Endometrium (tissue), 2 donors: ENCODE data around the gene SPATS2.
"Not testable (repeated sequence)": the region's sequence is repeated elsewhere in the genome, so short reads cannot be mapped to it uniquely, and the experiment has no call there.

ENCODE experiments used
- FAIRE-seq: peaks from 2 replicates; lab custom pipeline; 2012; peaks lifted over from hg19 to GRCh38; lab: Jason Lieb, UNC
- donor health status: control.
- donor health status: control.

SPATS2 gene

DNA sequence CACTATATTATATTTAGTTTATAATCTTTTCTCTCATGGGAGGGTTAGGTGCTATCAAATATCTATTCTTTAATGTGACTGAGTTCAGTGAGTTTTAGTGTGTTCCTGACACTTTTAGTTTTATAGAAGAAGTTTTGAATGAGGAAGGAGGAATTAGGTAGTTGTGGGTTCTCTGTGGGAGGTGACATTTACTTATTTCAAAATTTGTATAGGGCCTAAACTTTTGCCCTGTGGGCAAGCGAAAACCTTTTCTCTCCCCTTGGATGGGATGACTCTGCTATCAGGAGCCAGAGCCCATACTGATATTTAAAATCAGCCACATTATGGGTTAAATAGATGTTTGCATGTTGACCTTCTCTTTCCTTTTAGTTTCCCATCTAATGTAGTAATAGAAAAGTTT, 43.6 kb downstream of the SPATS2 start:
- no peak for FAIRE-seq

DNA sequence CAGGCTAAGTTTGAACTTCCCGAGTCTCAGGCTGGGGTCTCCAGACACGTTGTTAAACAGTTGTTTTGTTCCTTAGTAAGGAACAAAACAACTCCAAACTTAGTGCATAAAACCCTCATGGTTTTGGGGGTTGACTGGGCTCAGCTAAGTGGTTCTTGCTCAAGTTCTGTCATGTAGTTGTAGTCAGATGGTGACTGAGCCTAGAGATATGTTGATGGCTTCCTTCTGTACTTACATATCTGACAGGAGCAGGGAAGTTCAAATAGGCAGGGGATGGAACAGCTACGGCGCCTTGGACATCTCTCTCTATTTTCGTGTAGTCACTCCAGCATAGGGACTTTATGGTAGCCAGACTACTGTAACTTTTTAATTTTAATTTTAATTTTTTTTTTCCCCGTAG, 45.7 kb downstream of the SPATS2 start:
- FAIRE-seq = no peak

DNA sequence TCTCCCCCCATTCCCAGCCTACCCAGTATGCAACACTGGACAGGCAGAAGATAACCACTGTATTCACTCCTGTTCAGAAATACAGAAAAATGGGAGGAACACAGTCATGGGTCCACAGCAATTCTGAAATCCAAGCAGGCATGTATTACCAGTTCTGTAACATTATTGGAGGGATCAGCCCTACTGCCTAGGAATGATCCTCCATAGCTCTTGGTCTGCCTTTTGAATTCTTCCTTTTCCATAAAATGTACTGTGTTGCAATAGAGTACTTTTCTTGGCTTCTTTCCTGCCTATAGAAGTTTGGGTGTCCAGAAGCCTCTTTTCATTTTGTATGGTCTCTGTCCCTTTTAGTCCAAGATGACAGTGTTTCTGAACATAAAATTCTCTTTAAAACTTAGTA, 46.5 kb downstream of the SPATS2 start:
- FAIRE-seq = no peak

DNA sequence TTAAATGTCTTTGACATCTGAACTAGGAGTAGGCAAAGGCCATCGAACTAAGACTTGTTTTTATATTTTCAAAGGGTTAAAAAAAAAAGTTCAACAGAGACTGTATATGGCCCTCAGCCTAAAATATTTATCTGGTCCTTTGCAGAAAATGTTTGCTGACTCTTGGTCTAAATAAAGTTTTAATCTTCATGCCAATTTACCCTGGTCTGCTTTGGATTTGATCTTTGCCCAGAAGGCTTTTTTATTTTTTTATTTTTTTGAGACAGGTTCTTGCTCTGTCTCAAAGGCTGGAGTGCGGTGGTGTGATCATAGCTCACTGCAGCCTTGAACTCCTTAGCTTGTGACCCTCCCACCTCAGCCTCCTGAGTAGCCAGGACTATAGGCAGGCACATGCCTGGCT, 47.1 kb downstream of the SPATS2 start:
- no peak for FAIRE-seq

DNA sequence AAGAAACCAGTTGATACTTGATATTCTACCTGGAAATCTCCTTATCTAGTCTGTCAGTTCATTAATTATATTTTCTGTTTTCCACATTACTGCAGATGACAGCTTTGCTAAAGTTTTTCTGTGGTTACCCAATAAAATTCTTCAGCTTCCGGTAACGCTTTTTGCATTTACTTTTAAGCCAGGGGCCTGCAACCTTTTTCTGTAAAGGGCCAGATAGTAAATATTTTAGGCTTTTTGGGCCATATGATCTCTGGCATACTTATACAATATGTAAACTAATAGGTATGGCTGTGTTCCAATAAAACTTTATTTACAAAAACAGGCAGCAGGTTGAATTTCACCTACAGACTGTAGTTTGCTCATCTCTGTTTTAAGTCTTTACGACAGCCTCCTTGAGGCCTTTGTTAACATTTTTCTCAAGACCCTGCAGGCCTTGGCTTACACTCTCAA, 48.3 kb downstream of the SPATS2 start:
- FAIRE-seq = no peak

DNA sequence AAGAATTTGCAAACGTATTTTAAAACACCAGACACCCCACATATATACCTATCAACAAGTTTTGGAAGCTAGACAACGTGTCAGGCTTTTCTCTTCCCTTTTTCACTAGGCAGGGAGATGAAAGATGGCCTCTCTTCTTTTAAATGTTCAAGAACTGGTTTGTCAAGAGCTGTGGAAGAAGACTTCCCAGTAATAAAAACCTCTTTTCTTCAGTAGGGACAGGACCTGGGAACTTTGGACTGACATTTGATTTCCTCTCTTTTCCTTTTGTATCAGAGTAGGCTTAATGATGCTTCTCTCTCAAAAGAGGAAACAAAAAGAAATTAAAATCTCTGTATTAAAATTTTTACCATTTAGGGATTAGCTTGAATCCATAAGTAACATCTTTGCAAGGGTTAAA, 49.6 kb downstream of the SPATS2 start:
- FAIRE-seq = no peak

DNA sequence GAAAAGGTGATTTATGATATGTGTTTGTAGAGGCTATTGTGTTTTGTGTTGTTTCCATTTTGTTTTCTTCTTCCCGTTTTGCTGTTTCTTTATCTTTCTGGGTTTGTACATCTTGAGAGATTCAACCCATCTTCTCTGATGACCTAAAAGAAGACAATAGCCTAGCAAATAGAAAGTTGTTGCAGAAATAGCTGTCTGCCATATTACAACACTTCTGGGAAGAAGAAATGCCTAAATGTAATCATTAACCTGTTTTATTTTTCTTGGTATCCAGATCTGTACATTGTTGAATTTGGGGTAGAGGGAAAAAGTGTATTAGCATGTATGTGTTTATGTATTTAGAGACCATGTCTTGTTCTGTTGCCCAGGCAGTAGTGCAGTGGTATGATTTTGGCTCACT, 50.3 kb downstream of the SPATS2 start:
- no peak for FAIRE-seq

DNA sequence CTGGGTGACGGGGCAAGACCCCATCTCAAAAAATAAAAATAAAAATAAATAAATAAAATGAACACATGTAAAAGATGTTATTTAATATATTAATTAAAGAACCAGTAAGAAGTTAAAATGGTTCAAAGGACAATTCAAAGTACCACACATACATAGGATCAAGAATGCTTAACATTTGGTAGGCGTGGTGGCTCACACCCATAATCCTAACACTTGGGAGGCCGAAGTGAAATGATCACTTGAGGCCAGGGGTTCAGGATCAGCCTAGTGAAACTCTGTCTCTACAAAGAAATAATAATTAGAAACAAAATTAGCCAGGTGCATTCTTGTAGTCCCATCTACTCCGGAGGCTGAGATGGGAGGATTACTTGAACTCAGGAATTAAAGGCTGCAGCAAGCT, 53.3 kb downstream of the SPATS2 start:
- FAIRE-seq = no peak

DNA sequence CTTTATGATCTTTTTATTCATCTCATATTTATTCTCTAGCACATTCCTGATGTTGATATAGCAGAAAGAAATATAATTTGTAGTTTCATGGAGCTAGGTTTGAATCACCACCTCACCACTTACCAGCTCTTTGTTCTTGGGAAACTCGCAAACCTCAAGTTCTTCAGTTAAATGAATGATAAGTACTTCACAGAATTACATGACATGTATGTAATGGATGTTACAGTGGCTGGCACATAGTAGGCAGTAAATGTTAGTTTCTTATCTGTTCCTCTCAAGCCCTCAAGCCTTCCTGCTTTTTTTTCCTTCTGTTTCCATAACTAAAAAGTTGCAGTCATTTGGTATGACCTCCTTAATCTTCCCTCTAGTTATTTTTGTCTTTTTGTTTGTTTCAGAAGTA, 54.9 kb downstream of the SPATS2 start:
- no peak for FAIRE-seq

DNA sequence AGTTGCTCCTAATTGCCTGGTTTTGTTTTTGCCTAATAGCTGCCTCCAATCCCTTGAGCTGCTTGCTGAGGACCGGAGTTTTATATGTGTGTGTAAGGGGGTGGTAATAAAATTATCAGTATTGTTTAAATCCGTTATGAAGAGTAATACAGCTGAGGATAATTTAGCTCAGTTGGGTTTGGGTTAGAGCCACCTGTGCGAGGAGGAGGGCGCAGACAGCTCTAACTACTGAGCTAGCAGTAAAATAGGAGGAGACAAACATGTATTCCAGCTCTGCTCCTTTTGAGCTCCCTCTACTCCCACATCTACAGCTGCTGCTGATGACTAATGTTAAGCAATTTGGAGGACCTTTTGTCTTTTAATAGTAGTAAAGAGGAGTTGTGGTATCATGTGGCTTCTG, 61.5 kb downstream of the SPATS2 start:
- FAIRE-seq = no peak

DNA sequence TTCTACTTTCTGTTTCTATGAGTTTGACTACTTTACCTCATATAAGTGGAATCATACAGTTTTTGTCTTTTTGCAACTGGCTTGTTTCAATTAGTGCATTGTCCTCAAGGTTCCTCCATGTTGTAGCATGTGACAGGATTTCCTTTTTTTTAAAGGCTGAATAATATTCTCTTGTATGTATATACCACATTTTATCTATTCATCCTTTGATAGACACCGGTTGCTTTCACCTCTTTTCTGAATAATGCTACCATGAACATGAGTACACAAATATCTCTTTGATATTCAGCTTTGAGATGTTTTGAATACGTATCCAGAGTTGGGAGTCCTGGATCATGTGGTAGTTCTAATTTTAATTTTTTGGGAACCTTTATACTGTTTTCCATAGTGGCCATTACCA, 65.4 kb downstream of the SPATS2 start:
- FAIRE-seq = no peak

DNA sequence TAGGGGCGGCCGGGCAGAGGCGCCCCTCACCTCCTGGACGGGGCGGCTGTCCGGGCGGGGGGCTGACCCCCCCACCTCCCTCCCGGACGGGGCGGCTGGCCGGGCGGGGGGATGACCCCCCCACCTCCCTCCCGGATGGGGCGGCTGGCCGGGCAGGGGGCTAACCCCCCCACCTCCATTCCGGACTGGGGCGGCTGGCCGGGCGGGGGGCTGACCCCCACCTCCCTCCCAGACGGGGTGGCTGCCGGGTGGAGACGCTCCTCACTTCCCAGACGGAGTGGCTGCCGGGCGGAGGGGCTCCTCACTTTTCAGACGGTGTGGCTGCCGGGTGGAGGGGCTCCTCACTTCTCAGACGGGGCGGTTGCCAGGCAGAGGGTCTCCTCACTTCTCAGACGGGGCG, 69.5 kb downstream of the SPATS2 start:
- not testable (repeated sequence) for FAIRE-seq

DNA sequence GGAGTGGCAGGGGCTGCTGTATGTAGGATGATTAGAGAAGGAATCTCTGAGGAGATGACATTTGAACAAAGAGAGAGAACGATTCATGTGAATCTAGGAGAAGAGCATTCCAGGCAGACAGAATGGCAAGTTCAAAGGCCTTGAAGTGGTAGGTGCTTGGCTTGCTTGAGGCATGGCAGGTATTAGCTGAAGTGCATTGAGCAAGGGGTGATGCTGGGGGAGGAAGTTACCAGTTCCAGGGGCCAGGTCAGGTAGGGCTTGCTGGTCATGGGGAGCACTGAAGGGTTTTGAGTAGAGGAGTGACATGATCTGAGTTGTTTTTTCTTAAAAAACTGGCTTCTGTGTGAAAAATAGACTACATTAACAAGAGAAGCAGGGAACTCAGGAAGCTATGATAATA, 71.8 kb downstream of the SPATS2 start:
- no peak for FAIRE-seq

DNA sequence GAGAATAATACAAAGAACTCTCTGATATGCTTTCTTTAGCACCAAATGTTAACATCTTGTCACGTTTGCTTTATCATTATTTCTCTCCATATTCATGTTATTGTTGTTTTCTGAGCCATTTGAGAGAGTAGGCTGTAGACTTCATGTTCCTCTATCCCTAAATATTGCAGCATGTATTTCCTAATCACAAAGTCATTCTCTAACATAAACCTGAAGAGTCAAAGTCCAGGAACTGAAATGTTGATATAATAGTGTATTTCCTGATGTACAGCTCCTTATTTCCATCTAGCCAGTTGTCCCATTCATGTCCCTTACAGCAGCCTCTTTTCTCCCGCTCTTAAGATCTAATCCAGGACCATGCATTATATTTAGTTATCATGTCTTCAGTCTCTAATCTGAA, 72.8 kb downstream of the SPATS2 start:
- FAIRE-seq = no peak

DNA sequence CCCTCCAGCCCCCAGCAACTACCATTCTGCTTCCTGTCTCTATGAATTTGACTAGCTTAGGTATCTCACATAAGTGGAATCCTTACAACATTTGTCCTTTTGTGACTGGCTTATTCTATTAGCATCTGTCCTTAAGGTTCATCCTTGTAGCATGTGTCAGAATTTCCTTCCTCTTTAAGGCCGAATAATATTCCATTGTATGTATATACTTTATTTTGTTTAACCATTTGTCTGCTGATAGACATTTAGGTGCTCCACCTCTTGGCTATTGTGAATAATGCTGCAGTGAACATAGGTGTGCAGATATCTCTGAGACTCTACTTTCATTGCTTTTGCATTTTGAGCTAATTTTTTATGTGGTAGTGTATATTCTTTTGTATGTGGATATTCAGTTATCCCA, 75.7 kb downstream of the SPATS2 start:
- FAIRE-seq = no peak

DNA sequence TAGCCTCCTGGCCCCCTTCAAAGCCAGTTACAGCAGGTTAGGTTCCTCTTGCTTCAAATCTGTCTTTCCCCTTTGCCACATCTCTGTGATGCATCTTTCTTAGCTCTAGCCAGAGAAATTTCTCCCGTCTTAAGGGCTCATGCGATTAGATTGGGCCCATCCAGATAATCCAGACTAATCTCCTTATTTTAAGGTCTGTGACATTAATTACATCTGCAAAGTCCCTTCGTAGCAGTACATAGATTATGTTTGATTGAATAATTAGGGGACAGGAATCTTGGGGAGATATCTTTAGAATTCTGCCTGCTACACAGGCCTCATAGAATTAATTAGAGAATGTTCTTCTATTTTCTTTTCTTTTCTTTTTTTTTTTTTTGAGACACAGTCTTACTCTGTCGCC, 79.3 kb downstream of the SPATS2 start:
- FAIRE-seq = no peak

DNA sequence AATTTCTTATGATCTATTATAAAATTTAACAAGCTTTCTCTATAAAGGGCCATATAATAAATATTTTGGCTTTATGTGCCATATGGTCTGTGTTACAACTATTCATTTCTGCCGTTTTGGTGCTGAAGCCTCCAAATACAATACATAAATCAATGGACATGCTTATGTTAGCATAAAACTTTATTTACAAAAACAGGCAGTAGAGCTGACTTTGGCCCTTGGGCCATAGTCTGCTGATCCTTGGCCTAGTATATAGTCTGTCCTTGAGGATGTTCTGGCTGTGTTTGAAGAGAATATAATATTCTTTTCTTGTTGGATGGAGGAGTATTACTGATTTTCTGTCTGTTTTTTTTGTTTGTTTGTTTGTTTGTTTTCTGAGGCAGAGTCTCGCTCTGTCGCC, 81.6 kb downstream of the SPATS2 start:
- no peak for FAIRE-seq

DNA sequence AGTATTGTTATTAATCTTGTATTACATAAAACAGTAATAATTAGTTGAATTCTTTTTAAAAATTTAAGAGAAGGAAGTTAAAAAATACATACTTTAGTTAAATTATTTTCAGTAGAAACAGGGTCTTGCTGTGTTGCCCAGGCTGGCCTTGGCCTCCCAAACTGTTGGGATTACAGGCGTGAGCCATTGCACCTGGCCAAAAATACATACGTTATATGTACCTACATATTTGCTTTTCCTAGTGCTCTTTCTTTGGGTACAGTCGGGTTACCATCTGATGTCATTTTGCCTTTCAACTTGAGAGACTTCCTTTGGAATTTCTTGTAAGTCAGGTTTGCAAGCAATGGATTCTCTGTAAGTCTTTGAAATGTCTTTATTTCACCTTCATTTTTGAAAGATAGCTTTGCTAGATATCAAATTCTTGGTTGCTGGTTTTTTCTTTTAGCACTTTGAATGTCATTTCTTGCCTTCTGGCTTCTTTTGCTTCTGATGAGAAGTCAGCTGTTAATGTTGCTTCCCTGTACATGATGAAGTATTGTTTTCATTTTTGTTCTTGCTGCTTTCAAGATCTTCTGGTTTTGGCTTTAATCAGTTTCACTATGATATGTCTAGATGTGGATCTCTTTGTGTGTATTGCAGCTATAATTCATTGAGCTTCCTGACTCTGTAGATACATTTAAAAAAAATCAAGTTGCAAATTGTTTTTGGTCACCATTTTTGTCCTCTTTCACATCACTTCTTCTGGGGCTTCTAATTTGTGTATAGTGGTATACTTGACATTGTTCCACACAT, 84.4 kb downstream of the SPATS2 start:
- FAIRE-seq = no peak

DNA sequence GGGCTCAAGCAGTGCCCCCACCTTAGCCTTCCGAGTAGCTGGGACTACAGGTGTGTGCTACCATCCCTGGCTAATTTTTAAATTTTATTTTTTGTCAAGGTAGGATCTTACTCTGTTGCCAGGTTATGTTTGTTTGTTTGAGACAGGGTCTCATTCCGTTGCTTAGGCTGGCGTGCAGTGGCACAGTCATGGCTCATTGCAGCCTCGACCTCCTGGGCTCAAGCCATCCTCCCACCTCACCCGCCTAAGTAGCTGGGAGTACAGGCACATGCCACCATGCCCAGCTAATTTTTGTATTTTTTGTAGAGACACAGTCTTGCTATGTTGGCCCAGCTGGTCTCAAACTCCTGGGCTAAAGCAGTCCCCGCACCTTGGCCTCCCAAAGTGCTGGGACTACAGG, 88.2 kb downstream of the SPATS2 start:
- FAIRE-seq = no peak

DNA sequence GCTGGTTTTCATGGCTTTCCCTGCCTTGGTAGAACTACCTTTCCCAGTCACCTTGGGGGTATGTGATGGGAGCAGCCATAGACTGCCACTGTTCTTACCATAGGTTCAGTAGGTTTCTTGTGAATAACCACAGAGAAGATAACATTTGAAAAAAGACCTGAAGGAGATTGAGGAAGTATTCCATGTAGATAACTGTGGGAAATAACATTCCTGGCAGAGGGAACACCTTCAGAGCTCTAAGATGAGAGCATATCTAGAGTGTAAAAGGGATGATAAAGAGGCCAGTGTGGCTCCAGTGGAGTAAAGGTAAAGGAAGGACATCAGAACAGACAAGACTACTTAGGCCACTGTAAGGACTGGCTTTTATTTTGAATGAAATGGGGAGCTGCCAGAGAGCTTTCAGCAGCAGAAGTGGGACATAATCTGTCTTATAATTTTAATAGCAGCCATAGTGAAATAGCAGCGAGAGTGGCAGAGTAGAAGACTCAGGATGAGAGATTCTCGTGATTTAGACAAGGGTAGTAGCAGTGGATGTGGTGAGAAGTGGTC, 88.9 kb downstream of the SPATS2 start:
- no peak for FAIRE-seq

DNA sequence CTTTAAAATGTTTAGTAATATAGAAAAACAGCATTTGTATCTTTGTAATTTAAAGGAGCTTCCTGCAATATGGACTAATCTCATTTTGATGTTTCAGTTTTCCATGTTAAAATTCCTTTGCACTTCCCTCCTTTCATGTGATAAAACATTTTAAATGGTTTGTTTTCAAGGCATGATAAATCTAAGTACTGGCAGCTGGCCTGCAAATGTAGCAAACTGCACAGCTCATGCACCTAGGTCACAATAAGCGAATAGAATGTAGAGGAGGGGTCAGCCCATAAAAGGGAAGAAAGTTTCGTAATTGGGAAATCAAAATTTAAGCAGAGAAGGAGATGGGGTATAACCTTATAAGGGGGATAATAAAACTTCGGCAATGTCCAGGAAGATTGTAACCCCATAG, 91.6 kb downstream of the SPATS2 start:
- no peak for FAIRE-seq

DNA sequence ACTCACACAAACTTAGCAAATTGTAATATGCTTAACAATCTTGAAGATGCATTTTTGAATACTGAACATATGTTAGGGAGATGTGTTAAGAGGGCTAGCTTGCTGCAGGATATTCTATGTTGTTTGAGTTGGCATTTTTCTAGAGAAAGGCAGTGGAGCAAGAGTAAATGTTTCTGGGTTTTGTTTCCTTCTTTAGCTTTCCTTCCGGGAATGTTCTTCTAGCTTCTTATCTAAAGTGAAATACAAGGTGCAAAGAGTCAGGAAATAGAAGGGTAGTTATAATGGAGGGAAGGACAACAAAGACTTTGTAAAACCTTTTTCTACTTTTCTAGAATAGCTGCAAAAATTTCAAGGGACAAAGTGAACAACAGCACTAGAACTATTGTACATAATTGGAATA, 94.0 kb downstream of the SPATS2 start:
- no peak for FAIRE-seq

DNA sequence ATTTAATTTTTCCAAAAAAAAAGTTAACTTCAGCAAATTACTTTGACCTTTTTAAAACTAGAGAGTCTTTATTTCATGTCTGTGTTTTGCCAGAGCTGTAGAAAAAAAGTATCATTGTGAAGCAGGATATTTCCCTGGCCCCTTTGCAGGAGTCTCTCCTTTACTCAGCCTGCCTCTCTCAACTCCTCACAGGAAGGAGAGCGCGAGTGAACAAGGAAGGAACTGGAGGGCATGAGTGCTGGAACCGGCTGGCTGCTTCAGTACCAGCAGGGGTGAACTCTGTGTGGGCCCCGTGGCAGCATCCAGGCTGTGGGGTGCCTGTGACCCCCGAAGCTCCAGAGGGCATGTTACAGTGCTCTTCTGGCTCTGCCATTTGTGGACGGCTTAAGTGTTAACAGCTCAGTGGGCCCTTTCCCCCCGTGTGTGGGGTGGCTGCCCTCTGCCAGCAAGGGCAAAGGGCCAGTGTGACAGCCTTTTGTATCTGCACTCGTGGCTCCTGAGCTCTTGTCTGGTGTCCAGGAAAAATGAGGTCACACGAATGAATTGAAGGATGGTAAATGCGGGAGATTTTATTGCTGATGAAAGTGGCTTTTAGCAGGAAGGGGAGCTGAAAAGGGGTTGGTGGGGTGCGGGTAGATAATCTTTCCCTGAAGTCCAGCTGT, 95.0 kb downstream of the SPATS2 start:
- FAIRE-seq = no peak

DNA sequence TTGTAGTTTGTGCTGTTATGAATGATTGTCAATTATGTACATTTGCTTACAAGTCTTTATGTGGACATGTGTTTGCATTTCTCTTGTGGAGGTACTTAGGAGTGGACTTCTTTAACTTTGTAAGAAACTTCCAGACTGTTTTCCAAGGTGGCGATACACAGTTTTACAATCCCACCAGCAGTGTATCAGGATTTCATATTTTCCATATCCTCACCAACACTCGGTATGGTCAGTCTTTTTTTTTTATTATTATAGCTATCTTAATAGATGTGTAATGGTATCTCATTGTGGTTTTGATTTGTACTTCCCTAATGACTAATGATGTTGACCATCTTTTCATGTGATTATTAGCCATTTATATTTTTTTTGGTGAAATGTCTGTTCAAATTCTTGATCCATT, 97.9 kb downstream of the SPATS2 start:
- no peak for FAIRE-seq
